Endothelial cell of umbilical vein (primary cell): ENCODE data around the gene FAM114A1. TPM values are rescaled to one million over a fixed set of nuclear protein-coding genes. Genes with fewer than 3 reads are reported as not detected.

Experiments
- BruUV-seq: library from RNA; stranded (reverse); fragments of 400-500 nt; replicated peaks from 2 replicates; lab custom pipeline; 2021; lab: Mats Ljungman, UMichigan
- CTCF ChIA-PET: fragments of 300-600, 350-600 bp; sonication (Branson Sonifier 250); formaldehyde crosslinking; loops from one replicate; lab custom pipeline; 2021; ENCODE audit warnings: antibody characterized with exemption, inconsistent platforms; lab: Charles Lee
- POLR2A ChIA-PET: fragments of 300-600, 350-600 bp; sonication (Branson Sonifier 250); formaldehyde crosslinking; loops from one replicate; lab custom pipeline; 2021; ENCODE audit warnings: antibody characterized with exemption, inconsistent platforms; lab: Charles Lee
- DNase-seq: peaks from one replicate; pipeline ENCODE4 v3.0.0-alpha.2; 2011; ENCODE audit warnings: low read depth, low spot score
- FAIRE-seq: peaks from 2 replicates; lab custom pipeline; 2011; peaks lifted over from hg19 to GRCh38; lab: Jason Lieb, UNC
- H2AFZ ChIP-seq: 2 replicates; pipeline ENCODE4 v1.6.0; 2012; ENCODE audit warnings: low read depth, low read length, control low read depth, inconsistent platforms
- H3K27ac ChIP-seq: 2 replicates; pipeline ENCODE4 v1.5.1; 2011; ENCODE audit warnings: low read depth, mild to moderate bottlenecking, control low read depth, low read length, moderate library complexity; ENCODE audit not compliant: insufficient read depth
- H3K27me3 ChIP-seq, 2 experiments: 2 replicates each; pipeline versions ENCODE4 v1.6.0 to v1.6.1; 2011; ENCODE audit warnings: low read length in 2 of 2, mixed read lengths in 1 of 2; ENCODE audit not compliant: control insufficient read depth in 2 of 2, insufficient read depth in 2 of 2
- H3K36me3 ChIP-seq, 2 experiments: 2 replicates in 1 of 2; 3 replicates in 1 of 2; pipeline ENCODE4 v1.5.1; 2011; ENCODE audit warnings: low read length in 2 of 2, mild to moderate bottlenecking in 1 of 2, moderate library complexity in 1 of 2; ENCODE audit not compliant: control insufficient read depth in 2 of 2, insufficient read depth in 2 of 2; ENCODE audit errors: extremely low read depth in 1 of 2
- H3K4me1 ChIP-seq: 3 replicates; pipeline ENCODE4 v1.5.1; 2011; ENCODE audit warnings: mild to moderate bottlenecking, low read length; ENCODE audit not compliant: control insufficient read depth, insufficient read depth; ENCODE audit errors: extremely low read depth
- H3K4me2 ChIP-seq: 2 replicates; pipeline ENCODE4 v1.6.1; 2011; ENCODE audit warnings: low read length, control low read depth, mixed read lengths; ENCODE audit not compliant: insufficient read depth
- H3K4me3 ChIP-seq, 3 experiments: fragments of 200-600 bp in 1 of 3; sonication (generic), shearing (Covaris generic) in 1 of 3; replicated peaks in 1 of 3; 2 replicates each; pipeline ENCODE4 v1.5.1; 2011 to 2016; ENCODE audit warnings: control low read depth in 3 of 3, low read length in 3 of 3, mild to moderate bottlenecking in 2 of 3, inconsistent platforms in 1 of 3, low read depth in 1 of 3, moderate library complexity in 1 of 3; ENCODE audit not compliant: insufficient read depth in 1 of 3
- H3K79me2 ChIP-seq: 2 replicates; pipeline ENCODE4 v1.6.0; 2012; ENCODE audit warnings: low read length, inconsistent platforms; ENCODE audit not compliant: control insufficient read depth, insufficient read depth
- H3K9ac ChIP-seq: replicated peaks from 2 replicates; pipeline ENCODE3; 2011; ENCODE audit warnings: low read length, control low read depth; ENCODE audit not compliant: insufficient read depth; ENCODE audit errors: extremely low read depth
- H3K9me1 ChIP-seq: replicated peaks from 3 replicates; pipeline ENCODE4 v1.6.0; 2011; ENCODE audit warnings: mild to moderate bottlenecking, low read length; ENCODE audit not compliant: control insufficient read depth, insufficient read depth; ENCODE audit errors: extremely low read depth
- H3K9me3 ChIP-seq: replicated peaks from 2 replicates; pipeline ENCODE4 v1.5.1; 2012; ENCODE audit warnings: low read length, inconsistent platforms; ENCODE audit not compliant: control insufficient read depth, insufficient read depth
- H4K20me1 ChIP-seq: replicated peaks from 2 replicates; pipeline ENCODE3; 2011; ENCODE audit warnings: mild to moderate bottlenecking, low read length; ENCODE audit not compliant: control insufficient read depth, insufficient read depth; ENCODE audit errors: extremely low read depth
- EZH2 ChIP-seq: IDR thresholded peaks from 2 replicates; pipeline ENCODE4 v1.6.1; 2012; ENCODE audit warnings: borderline replicate concordance, low read depth, mild to moderate bottlenecking, moderate library complexity, low read length, inconsistent platforms; ENCODE audit not compliant: severe bottlenecking
- FOS ChIP-seq: IDR thresholded peaks from 2 replicates; pipeline ENCODE4 v1.6.1; 2011; ENCODE audit warnings: mild to moderate bottlenecking, low read length, moderate library complexity, borderline replicate concordance; ENCODE audit not compliant: insufficient read depth
- GATA2 ChIP-seq: IDR thresholded peaks from 2 replicates; pipeline ENCODE4 v1.7.0; 2011; ENCODE audit warnings: low read depth, mild to moderate bottlenecking, moderate library complexity, mixed read lengths, low read length; ENCODE audit not compliant: insufficient read length, insufficient read depth
- JUN ChIP-seq: IDR thresholded peaks from 2 replicates; pipeline ENCODE4 v1.6.1; 2011; ENCODE audit warnings: borderline replicate concordance, low read depth; ENCODE audit not compliant: insufficient read length, insufficient read depth
- MYC ChIP-seq: IDR thresholded peaks from one replicate; pipeline ENCODE4 v1.6.1; 2011; ENCODE audit warnings: mild to moderate bottlenecking, low read depth, low read length
- POLR2A ChIP-seq: IDR thresholded peaks from 2 replicates; pipeline ENCODE4 v1.6.1; 2012; ENCODE audit warnings: low read depth, mild to moderate bottlenecking, control low read depth, low read length
- POLR2AphosphoS5 ChIP-seq: IDR thresholded peaks from 2 replicates; pipeline ENCODE4 v1.6.1; 2012; ENCODE audit warnings: low read depth, mild to moderate bottlenecking, control low read depth, low read length, moderate library complexity; ENCODE audit not compliant: insufficient read depth
- dilution Hi-C: fragments of 300-500 bp; cut with MboI; formaldehyde crosslinking; loops from one replicate; pipeline ENCODE4 v1.15.0; 2019; ENCODE audit warnings: low sequenced_read_pairs; ENCODE audit not compliant: extremely low pct_ligation_motif_present
- intact Hi-C: fragments of 100-400 bp; cut with micrococcal nuclease; formaldehyde crosslinking; loops from one replicate; pipeline ENCODE4 v1.10.0; 2022
- polyA plus RNA-seq, 4 experiments: library from polyadenylated mRNA; depleted of rRNA in 3 of 4; stranded (reverse) in 3 of 4; unstranded in 1 of 4; fragments of >200 nt; gene quantifications; 2 replicates each; pipeline versions ENCODE4 v1.2.1 to v1.2.3, GENCODE V29; 2011 to 2012; ENCODE audit warnings: missing spikeins in 1 of 4
- total RNA-seq: library from RNA; stranded (reverse); gene quantifications from 2 replicates; pipeline ENCODE4 v1.2.3, GENCODE V29; 2021
- TF ChIP-seq, protein P1 (sequence below), 2 donors: IDR thresholded peaks; 1 replicate in 1 of 2; 2 replicates in 1 of 2; pipeline ENCODE4 v1.5.1; 2011; ENCODE audit warnings: low read length in 2 of 2, mild to moderate bottlenecking in 2 of 2, moderate library complexity in 2 of 2, control low read depth in 1 of 2, inconsistent platforms in 1 of 2, low read depth in 1 of 2; ENCODE audit not compliant: insufficient read depth in 1 of 2; ENCODE audit errors: extremely low read depth in 1 of 2
- TF ChIP-seq, protein P2 (sequence below): IDR thresholded peaks from 2 replicates; pipeline ENCODE4 v1.6.1; 2011; ENCODE audit not compliant: insufficient read depth, insufficient read length

FAM114A1 gene
- total and polyA plus RNA-seq, 2 donors (not counting 3 experiments of a cell fraction or from before 2014, with no cell fraction given): 99.2 to 118 TPM

DNA sequence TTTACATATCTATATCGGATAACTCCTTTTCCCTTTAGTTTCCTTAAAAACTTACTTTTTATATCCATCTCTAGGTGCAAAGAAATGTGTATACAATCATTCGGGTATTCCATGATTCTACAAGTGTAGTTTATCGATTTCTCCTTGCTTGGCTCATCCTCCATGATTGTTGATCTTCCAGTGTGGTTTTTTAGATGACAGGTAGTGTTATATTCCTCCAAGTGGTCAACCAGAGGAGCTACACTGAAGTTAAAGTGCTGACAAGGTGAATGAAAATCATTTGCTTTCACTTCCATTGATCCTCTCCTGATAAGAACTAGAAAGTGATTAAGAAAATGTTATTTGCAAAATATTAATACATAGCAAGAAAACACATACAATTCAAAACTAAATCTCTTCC is 126.1 kb downstream of the FAM114A1 start:
- Histone ChIP-seq H3K27me3 (no peaks in the 10 kb centered on the region), H3K79me2 (no peaks in the 10 kb centered on the region), H3K9me1 (no peaks in the 10 kb centered on the region), H3K4me1 (peaks cover 3% of the 10 kb centered on the region), H4K20me1 (no peaks in the 10 kb centered on the region), H2AFZ (no peak overlapping the region), H3K4me3 (no peak overlapping the region), H3K4me2 (no peak overlapping the region), H3K9ac (no peak overlapping the region), H3K9me3 (no peaks in the 10 kb centered on the region), H3K27ac (no peak overlapping the region), H3K36me3 (no peaks in the 10 kb centered on the region)
- intact Hi-C loops: no loop called here
- DNase-seq (no peak), FAIRE-seq (no peak)
- POLR2A ChIA-PET: no interaction called here
- TF ChIP-seq, protein P1, sequence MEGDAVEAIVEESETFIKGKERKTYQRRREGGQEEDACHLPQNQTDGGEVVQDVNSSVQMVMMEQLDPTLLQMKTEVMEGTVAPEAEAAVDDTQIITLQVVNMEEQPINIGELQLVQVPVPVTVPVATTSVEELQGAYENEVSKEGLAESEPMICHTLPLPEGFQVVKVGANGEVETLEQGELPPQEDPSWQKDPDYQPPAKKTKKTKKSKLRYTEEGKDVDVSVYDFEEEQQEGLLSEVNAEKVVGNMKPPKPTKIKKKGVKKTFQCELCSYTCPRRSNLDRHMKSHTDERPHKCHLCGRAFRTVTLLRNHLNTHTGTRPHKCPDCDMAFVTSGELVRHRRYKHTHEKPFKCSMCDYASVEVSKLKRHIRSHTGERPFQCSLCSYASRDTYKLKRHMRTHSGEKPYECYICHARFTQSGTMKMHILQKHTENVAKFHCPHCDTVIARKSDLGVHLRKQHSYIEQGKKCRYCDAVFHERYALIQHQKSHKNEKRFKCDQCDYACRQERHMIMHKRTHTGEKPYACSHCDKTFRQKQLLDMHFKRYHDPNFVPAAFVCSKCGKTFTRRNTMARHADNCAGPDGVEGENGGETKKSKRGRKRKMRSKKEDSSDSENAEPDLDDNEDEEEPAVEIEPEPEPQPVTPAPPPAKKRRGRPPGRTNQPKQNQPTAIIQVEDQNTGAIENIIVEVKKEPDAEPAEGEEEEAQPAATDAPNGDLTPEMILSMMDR (IDR thresholded peaks at IDR 0.05; ENCODE audit: extremely low read depth in 1 of 2, insufficient read depth in 1 of 2, low read depth in 1 of 2, low read length in 2 of 2): no peak
- TF ChIP-seq, protein P2, sequence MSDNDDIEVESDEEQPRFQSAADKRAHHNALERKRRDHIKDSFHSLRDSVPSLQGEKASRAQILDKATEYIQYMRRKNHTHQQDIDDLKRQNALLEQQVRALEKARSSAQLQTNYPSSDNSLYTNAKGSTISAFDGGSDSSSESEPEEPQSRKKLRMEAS: no peak
- no peak for TF ChIP-seq POLR2A
- no peak for TF ChIP-seq POLR2AphosphoS5
- no peak for TF ChIP-seq GATA2
- TF ChIP-seq FOS: no peak
- no peak for TF ChIP-seq JUN
- TF ChIP-seq MYC: no peak
- TF ChIP-seq EZH2: no peak
- CTCF ChIA-PET: interaction anchor here (1.1 to 1.2 kb wide), 4 partner anchors 8 to 51 kb away, joined by 3 to 5 read pairs (median 4); no protein-coding TSS in a partner anchor
- dilution Hi-C loops: no loop called here
- no TSS peak for BruUV-seq
